Common myeloid progenitor, CD34-positive (primary cell): Measurements from ENCODE around the gene HSD11B1L.

Source experiments
- CTCF ChIA-PET: fragments of 350-600 bp; sonication (Branson Sonifier 250); formaldehyde crosslinking; loops from one replicate; lab custom pipeline; 2021; ENCODE audit warnings: antibody characterized with exemption; lab: Charles Lee
- POLR2A ChIA-PET: fragments of 350-600 bp; sonication (Branson Sonifier 250); formaldehyde crosslinking; loops from one replicate; lab custom pipeline; 2021; ENCODE audit warnings: antibody characterized with exemption; lab: Charles Lee
- DNase-seq, 3 donors: peaks; one replicate each; pipeline versions ENCODE4 v3.0.0 to v3.0.0-alpha.2; 2013
- H3K27ac ChIP-seq, 2 experiments: 1 replicate in 1 of 2; 2 replicates in 1 of 2; pipeline ENCODE4 v1.7.0; 2013; ENCODE audit warnings: inconsistent platforms in 2 of 2, low read length in 2 of 2, mild to moderate bottlenecking in 2 of 2, low read depth in 1 of 2, moderate library complexity in 1 of 2; ENCODE audit not compliant: severe bottlenecking in 2 of 2, insufficient read depth in 1 of 2, poor library complexity in 1 of 2
- H3K27me3 ChIP-seq, 5 experiments: replicated peaks in 2 of 5; 1 replicate in 3 of 5; 2 replicates in 2 of 5; pipeline versions ENCODE4 v1.6.1 to v1.7.0; 2013; ENCODE audit warnings: low read length in 4 of 5, mild to moderate bottlenecking in 2 of 5, moderate library complexity in 2 of 5, inconsistent platforms in 1 of 5; ENCODE audit not compliant: insufficient read depth in 5 of 5, control insufficient read depth in 4 of 5
- H3K36me3 ChIP-seq, 4 experiments: 1 replicate in 2 of 4; 2 replicates in 2 of 4; pipeline versions ENCODE4 v1.6.1 to v1.7.0; 2013; ENCODE audit warnings: low read length in 3 of 4, control low read depth in 1 of 4, mild to moderate bottlenecking in 1 of 4; ENCODE audit not compliant: control insufficient read depth in 4 of 4, insufficient read depth in 4 of 4
- H3K4me1 ChIP-seq, 4 experiments: 1 replicate in 3 of 4; 2 replicates in 1 of 4; pipeline versions ENCODE4 v1.6.1 to v1.7.1; 2013; ENCODE audit warnings: low read length in 3 of 4, mild to moderate bottlenecking in 3 of 4, control low read depth in 1 of 4, inconsistent platforms in 1 of 4, moderate library complexity in 1 of 4; ENCODE audit not compliant: control insufficient read depth in 4 of 4, insufficient read depth in 4 of 4; ENCODE audit errors: control extremely low read depth in 1 of 4
- H3K4me3 ChIP-seq, 7 experiments: 1 replicate in 4 of 7; 2 replicates in 3 of 7; pipeline versions ENCODE4 v1.5.1 to v1.7.0; 2013; ENCODE audit warnings: mild to moderate bottlenecking in 7 of 7, low read length in 6 of 7, moderate library complexity in 6 of 7, inconsistent platforms in 2 of 7, low read depth in 2 of 7, control low read depth in 1 of 7; ENCODE audit not compliant: insufficient read depth in 4 of 7, control insufficient read depth in 1 of 7; ENCODE audit errors: extremely low read depth in 1 of 7
- H3K9me3 ChIP-seq, 5 experiments: 1 replicate in 4 of 5; 2 replicates in 1 of 5; pipeline versions ENCODE4 v1.6.1 to v1.7.1; 2013; ENCODE audit warnings: low read length in 4 of 5, mild to moderate bottlenecking in 2 of 5, inconsistent platforms in 1 of 5, low read depth in 1 of 5, moderate library complexity in 1 of 5; ENCODE audit not compliant: control insufficient read depth in 4 of 5, insufficient read depth in 2 of 5; ENCODE audit errors: control extremely low read depth in 1 of 5
- WGBS: methylation state at CpG from one replicate; pipeline ENCODE4 v1.1.5; 2013; ENCODE audit not compliant: insufficient coverage; 5-methylcytosine and 5-hydroxymethylcytosine counted together

The HSD11B1L gene

DNA sequence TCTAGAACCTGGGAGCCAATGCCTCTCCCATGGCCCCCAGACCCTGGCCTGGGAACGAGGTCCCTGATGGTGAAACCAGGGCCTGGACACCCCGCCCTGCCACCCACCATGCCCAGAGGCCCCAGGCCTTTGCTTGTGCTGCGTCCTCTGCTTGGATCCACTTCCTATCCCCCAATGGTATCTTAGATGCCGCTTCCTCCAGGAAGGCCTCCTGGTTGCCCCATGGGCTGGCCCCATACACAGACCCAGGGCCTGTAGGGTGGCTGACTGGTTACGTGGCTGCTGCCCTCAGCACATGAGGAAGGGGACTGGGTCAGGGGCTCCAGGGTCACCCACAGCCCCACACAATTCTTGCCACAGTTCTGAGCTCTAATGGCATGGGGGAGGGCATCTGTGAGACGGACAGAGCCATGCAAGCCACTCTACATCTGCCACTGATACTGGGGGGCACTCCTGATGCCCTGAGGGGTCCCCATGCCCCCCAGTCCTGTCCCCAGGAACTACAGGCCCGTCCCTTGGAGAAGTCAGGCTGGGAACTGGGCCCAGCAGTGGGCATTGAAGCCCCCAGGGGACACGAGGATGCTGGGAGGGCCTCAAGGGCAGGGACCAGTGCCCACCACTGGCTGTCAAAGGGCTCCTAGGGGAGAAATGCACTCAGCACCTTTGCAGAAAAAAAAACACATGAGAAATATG, 14.3 kb downstream of the HSD11B1L start:
- H3K27ac ChIP-seq: no peak overlapping the region
- no peak overlapping the region for H3K4me3 ChIP-seq
- no peaks in the 10 kb centered on the region for H3K9me3 ChIP-seq
- peaks cover 0 to 17% (median 15%) of the 10 kb centered on the region in 4 experiments for H3K4me1 ChIP-seq
- 93% methylated on average over 8 of the region's 8 CpGs for WGBS
- ChIA-PET POLR2A (interaction anchor here (0.9 kb wide), 1 partner anchor 8 kb away, joined by 3 read pairs; no protein-coding TSS in a partner anchor), CTCF (interaction anchor here (1.0 kb wide), 1 partner anchor 19 kb away, joined by 3 read pairs; no protein-coding TSS in a partner anchor)
- DNase-seq: no peak
- no peaks in the 10 kb centered on the region for H3K27me3 ChIP-seq
- H3K36me3 ChIP-seq: peaks cover 0 to 88% (median 59%) of the 10 kb centered on the region in 4 experiments

DNA sequence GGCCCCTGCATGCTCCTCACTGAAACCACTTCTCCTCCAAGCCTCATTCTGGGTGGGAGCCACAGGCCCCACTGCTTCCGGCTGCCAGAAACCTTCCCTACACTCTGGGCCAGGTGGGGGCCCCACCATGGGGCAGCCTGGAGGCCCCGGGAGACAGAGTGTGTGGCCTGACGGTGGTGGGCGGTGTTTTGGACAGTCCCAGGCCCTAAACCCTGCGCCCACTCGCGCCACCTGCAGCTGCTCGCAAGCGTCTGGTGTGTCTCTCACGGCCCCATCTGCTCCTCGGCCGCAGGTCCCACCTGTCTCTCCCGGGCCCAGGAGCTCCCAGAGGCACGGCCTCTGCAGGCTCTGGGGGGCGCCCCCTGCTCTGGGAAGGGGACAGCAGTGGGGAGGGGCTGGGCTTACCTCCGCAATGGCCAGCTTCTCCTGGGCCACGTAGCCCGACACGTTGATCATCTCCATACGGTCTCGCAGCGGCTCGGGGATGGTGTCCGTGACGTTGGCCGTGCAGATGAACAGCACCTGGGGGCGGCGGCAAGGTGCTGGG, 14.9 kb downstream of the HSD11B1L start:
- Histone ChIP-seq H3K36me3 (peaks cover 0 to 92% (median 63%) of the 10 kb centered on the region in 4 experiments), H3K27ac (no peak overlapping the region), H3K27me3 (no peaks in the 10 kb centered on the region), H3K9me3 (no peaks in the 10 kb centered on the region), H3K4me3 (no peak overlapping the region), H3K4me1 (peaks cover 0 to 16% (median 14%) of the 10 kb centered on the region in 4 experiments)
- ChIA-PET POLR2A (interaction anchor here (1.5 kb wide), 1 partner anchor 16 kb away, joined by 3 read pairs; no protein-coding TSS in a partner anchor), CTCF (no interaction called here)
- DNase-seq: no peak
- WGBS: 96% methylated on average over 26 of the region's 28 CpGs

DNA sequence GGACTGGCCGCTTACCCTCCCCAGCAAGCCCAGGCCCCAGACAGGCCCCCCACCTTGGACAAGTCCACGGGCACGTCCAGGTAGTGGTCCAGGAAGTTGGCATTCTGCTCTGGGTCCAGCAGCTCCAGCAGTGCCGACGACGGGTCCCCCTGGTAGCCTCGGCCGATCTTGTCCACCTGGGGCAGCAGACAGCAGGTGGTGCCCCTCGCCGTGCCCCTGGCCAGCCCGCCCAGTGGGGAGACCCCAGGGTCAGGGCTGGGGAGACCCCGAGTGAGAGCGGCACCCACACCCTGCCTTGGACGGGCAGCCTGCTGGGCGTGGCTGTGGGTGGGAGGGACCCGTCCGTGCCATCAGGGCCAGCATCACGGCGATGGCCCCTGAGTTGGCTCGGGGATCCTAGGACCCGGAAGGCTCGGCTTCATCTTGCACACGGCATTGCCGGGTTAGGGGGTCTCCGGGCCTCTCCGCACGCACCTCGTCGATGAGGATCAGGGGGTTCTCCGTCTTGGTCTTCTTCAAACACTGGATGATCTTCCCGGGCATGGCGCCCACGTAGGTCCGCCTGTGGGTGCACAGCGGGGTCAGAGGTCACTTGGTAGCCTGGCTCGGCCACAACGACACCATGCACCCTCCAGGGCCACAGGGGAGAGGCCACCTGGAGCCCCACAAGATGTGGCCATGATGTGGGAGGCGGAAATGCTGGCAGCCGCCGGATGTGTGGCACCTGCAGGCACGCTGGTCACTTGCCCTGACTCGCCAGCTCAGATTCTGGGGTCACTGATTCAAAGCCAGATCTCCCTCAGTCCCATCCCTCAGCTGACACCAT, 15.6 kb downstream of the HSD11B1L start:
- Histone ChIP-seq H3K36me3 (peaks cover 0 to 90% (median 67%) of the 10 kb centered on the region in 4 experiments), H3K4me3 (no peak overlapping the region), H3K27me3 (no peaks in the 10 kb centered on the region), H3K27ac (no peak overlapping the region), H3K4me1 (peaks cover 0 to 9% (median 8%) of the 10 kb centered on the region in 4 experiments), H3K9me3 (peaks cover 0 to 3% (median 0%) of the 10 kb centered on the region in 5 experiments)
- 96% methylated on average over 35 of the region's 42 CpGs for WGBS
- POLR2A ChIA-PET: interaction anchor here (1.5 kb wide), 1 partner anchor 15 kb away, joined by 3 read pairs; no protein-coding TSS in a partner anchor
- no peak for DNase-seq
- CTCF ChIA-PET: no interaction called here

DNA sequence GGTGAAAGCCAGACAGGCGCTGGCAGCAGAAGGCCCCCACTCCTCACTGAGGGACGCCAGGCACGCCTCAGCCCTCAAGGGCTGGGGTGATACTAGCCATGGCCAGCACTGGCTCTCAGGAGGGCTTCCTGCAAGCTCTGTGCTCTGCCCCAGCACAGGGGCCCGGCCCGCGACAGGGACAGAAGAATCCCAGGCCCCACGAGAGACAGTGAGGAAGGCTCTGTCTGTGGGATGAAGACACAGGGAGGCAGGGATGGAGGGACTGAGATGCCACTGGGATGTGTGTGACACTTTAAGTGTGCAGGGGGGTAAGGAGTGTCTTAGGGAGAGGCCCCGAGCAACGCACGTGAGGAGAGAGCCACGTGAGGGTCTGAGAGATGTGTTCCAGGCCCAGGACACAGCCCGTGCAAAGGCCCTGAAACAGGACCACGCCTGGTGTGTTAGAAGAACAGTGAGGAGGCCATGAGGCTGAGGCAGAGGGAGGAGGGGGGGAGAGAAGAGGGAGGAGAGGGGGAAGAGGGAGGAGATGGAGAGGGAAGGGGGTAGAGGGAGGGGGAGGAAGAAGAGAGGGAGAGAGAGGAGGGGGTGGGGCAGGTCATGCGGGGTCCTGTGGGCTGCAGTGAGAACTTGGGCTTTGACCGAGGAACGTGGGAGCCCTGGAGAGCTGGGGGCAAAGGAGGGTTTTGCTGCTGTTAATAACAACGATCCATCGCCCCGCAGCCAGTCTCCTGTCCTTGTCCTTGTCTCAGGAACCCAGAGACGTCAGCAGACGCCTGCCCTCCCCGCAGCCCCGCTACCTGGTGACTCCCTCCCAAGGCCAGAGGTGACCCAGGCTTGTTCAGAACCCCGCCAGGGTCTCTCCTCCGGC, 16.4 kb downstream of the HSD11B1L start:
- Histone ChIP-seq H3K4me3 (no peak overlapping the region), H3K9me3 (peaks cover 0 to 3% (median 0%) of the 10 kb centered on the region in 5 experiments), H3K36me3 (peaks cover 0 to 82% (median 62%) of the 10 kb centered on the region in 4 experiments), H3K4me1 (peaks cover 0 to under 1% (median under 1%) of the 10 kb centered on the region in 4 experiments), H3K27me3 (no peaks in the 10 kb centered on the region), H3K27ac (no peak overlapping the region)
- ChIA-PET POLR2A (interaction anchor here (0.6 to 1.5 kb wide), 2 partner anchors 15 to 16 kb away, joined by 3 read pairs; no protein-coding TSS in a partner anchor), CTCF (no interaction called here)
- no peak for DNase-seq
- 90% methylated on average over 21 of the region's 25 CpGs for WGBS

DNA sequence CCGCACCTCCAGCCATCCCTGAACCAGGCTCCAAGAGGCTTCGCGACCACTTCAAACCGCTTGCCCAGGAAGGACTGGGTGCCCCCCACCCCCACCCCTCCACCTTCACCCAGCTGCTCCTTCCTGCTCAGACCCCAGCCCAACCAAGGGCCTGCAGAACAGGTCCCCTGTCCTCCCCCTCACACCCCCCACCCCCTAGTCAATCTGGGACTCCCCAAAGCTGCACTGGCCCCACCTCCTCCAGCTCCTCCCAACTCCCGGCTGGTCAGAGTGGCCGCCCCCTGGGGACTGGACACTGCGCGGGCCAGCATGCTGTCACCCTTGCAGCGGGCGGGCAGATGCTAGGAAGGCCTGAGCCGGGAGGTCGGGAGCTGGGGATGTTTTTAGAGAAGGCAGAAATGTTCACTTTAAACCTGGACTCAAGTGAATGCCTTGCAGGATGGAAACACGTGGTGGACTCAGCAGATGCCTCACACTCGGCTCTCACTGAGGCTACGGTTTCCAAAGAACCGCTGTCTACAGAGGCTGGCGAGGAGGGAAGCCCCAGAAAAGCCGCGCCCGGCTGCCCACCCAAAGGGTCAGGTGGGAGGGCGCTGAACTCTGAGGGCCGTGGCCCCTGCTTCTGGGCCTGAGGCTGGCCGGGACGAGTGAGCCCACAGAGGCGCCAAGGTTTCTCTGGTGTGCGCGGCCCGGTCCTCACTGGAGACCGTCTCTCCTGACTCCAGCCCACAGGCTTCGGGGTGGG, 17.2 kb downstream of the HSD11B1L start:
- 94% methylated on average over 23 of the region's 30 CpGs for WGBS
- peaks cover 0 to 3% (median 0%) of the 10 kb centered on the region in 5 experiments for H3K9me3 ChIP-seq
- no peak overlapping the region for H3K4me3 ChIP-seq
- ChIA-PET CTCF (interaction anchor here (1.2 kb wide), 1 partner anchor 9 kb away, joined by 6 read pairs; the partner anchor contains the start of gene RPL36), POLR2A (interaction anchor here (0.6 kb wide), 1 partner anchor 12 kb away, joined by 5 read pairs; no protein-coding TSS in a partner anchor)
- no peak overlapping the region for H3K27ac ChIP-seq
- peaks cover 0 to 75% (median 56%) of the 10 kb centered on the region in 4 experiments for H3K36me3 ChIP-seq
- H3K27me3 ChIP-seq: no peaks in the 10 kb centered on the region
- no peaks in the 10 kb centered on the region for H3K4me1 ChIP-seq
- no peak for DNase-seq
